ENCODE data around the gene CHIT1. TPM values are rescaled to one million over a fixed set of nuclear protein-coding genes. Genes with fewer than 3 reads are reported as not detected.

Gene CHIT1
- total RNA-seq, 1 donor from 2014 or later = not detected

- H3K9me3 Mint-ChIP-seq (ENCODE audit: unreplicated experiment) = no peaks in the 10 kb centered on the region
- no peak overlapping the region for H3K9ac ChIP-seq (ENCODE audit: low read length)
- no peak overlapping the region for H3K27ac ChIP-seq (ENCODE audit: low read depth, low read length)
- no peaks in the 10 kb centered on the region for H3K36me3 ChIP-seq (ENCODE audit: insufficient read depth, low read length)
- H3K4me3 Mint-ChIP-seq (ENCODE audit: unreplicated experiment) = no peak overlapping the region
- H3K27me3 ChIP-seq (ENCODE audit: insufficient read depth, low read length) = no peaks in the 10 kb centered on the region
- no peak for TF ChIP-seq EZH2 (IDR thresholded peaks at IDR 0.05; ENCODE audit: insufficient read depth, low read length)
- no peak for TF ChIP-seq CTCF (IDR thresholded peaks at IDR 0.05; ENCODE audit: insufficient read depth, low read depth, low read length)
- DNase-seq (ENCODE audit: low read depth) = no peak
- H3K4me2 ChIP-seq (ENCODE audit: low read length) = no peak overlapping the region
- H3K36me3 Mint-ChIP-seq (ENCODE audit: low read depth, unreplicated experiment) = no peaks in the 10 kb centered on the region
- H3K4me1 ChIP-seq (ENCODE audit: insufficient read depth, low read length) = no peaks in the 10 kb centered on the region
- FAIRE-seq = no peak
- H3K4me1 Mint-ChIP-seq (ENCODE audit: low read depth, unreplicated experiment) = peaks cover 11% of the 10 kb centered on the region
- no peaks in the 10 kb centered on the region for H4K20me1 ChIP-seq (ENCODE audit: insufficient read depth, low read length)
- peaks cover 26% of the 10 kb centered on the region for H3K27me3 Mint-ChIP-seq (ENCODE audit: low read depth, unreplicated experiment)
- no peak overlapping the region for H3K4me3 ChIP-seq (ENCODE audit: insufficient read depth, low read depth, low read length)
- no peaks in the 10 kb centered on the region for H3K79me2 ChIP-seq (ENCODE audit: insufficient read depth, low read length)
- no peak overlapping the region for H2AFZ ChIP-seq (ENCODE audit: low read depth, low read length)
- no peaks in the 10 kb centered on the region for H3K9me3 ChIP-seq (ENCODE audit: insufficient read depth, low read depth, low read length)
- H3K27ac Mint-ChIP-seq (ENCODE audit: unreplicated experiment) = no peak overlapping the region
Measured at GRCh38 chr1:203184467-203184866, 45.0 kb downstream of the CHIT1 start.

- FAIRE-seq (no peak), DNase-seq (ENCODE audit: low read depth) (no peak)
- H3K4me3 Mint-ChIP-seq (ENCODE audit: unreplicated experiment) = no peak overlapping the region
- Histone ChIP-seq H3K27ac (ENCODE audit: low read depth, low read length) (no peak overlapping the region), H3K4me1 (ENCODE audit: insufficient read depth, low read length) (no peaks in the 10 kb centered on the region), H3K9me3 (ENCODE audit: insufficient read depth, low read depth, low read length) (no peaks in the 10 kb centered on the region), H2AFZ (ENCODE audit: low read depth, low read length) (no peak overlapping the region), H3K9ac (ENCODE audit: low read length) (no peak overlapping the region), H3K27me3 (ENCODE audit: insufficient read depth, low read length) (no peaks in the 10 kb centered on the region), H3K4me3 (ENCODE audit: insufficient read depth, low read depth, low read length) (no peak overlapping the region), H3K79me2 (ENCODE audit: insufficient read depth, low read length) (no peaks in the 10 kb centered on the region), H3K36me3 (ENCODE audit: insufficient read depth, low read length) (no peaks in the 10 kb centered on the region), H3K4me2 (ENCODE audit: low read length) (no peak overlapping the region), H4K20me1 (ENCODE audit: insufficient read depth, low read length) (no peaks in the 10 kb centered on the region)
- H3K27ac Mint-ChIP-seq (ENCODE audit: unreplicated experiment) = no peak overlapping the region
- H3K4me1 Mint-ChIP-seq (ENCODE audit: low read depth, unreplicated experiment) = peaks cover 11% of the 10 kb centered on the region
- TF ChIP-seq EZH2 (IDR thresholded peaks at IDR 0.05; ENCODE audit: insufficient read depth, low read length) = no peak
- TF ChIP-seq CTCF (IDR thresholded peaks at IDR 0.05; ENCODE audit: insufficient read depth, low read depth, low read length) = no peak
- H3K36me3 Mint-ChIP-seq (ENCODE audit: low read depth, unreplicated experiment) = no peaks in the 10 kb centered on the region
- no peaks in the 10 kb centered on the region for H3K9me3 Mint-ChIP-seq (ENCODE audit: unreplicated experiment)
- peaks cover 26% of the 10 kb centered on the region for H3K27me3 Mint-ChIP-seq (ENCODE audit: low read depth, unreplicated experiment)
Measured at GRCh38 chr1:203183828-203184227, 45.6 kb downstream of the CHIT1 start.

- FAIRE-seq = no peak
- H3K4me1 ChIP-seq (ENCODE audit: insufficient read depth, low read length) = peaks cover 8% of the 10 kb centered on the region
- no peaks in the 10 kb centered on the region for H3K36me3 ChIP-seq (ENCODE audit: insufficient read depth, low read length)
- no peak overlapping the region for H3K27ac Mint-ChIP-seq (ENCODE audit: unreplicated experiment)
- no peak overlapping the region for H3K4me2 ChIP-seq (ENCODE audit: low read length)
- peaks cover 17% of the 10 kb centered on the region for H3K4me1 Mint-ChIP-seq (ENCODE audit: low read depth, unreplicated experiment)
- H3K4me3 ChIP-seq (ENCODE audit: insufficient read depth, low read depth, low read length) = no peak overlapping the region
- H3K27ac ChIP-seq (ENCODE audit: low read depth, low read length) = no peak overlapping the region
- no peak overlapping the region for H3K4me3 Mint-ChIP-seq (ENCODE audit: unreplicated experiment)
- peaks cover 28% of the 10 kb centered on the region for H3K27me3 Mint-ChIP-seq (ENCODE audit: low read depth, unreplicated experiment)
- no peak overlapping the region for H2AFZ ChIP-seq (ENCODE audit: low read depth, low read length)
- no peaks in the 10 kb centered on the region for H3K79me2 ChIP-seq (ENCODE audit: insufficient read depth, low read length)
- H4K20me1 ChIP-seq (ENCODE audit: insufficient read depth, low read length) = no peaks in the 10 kb centered on the region
- H3K9ac ChIP-seq (ENCODE audit: low read length) = no peak overlapping the region
- TF ChIP-seq EZH2 (IDR thresholded peaks at IDR 0.05; ENCODE audit: insufficient read depth, low read length) (no peak), CTCF (IDR thresholded peaks at IDR 0.05; ENCODE audit: insufficient read depth, low read depth, low read length) (no peak)
- no peaks in the 10 kb centered on the region for H3K36me3 Mint-ChIP-seq (ENCODE audit: low read depth, unreplicated experiment)
- no peaks in the 10 kb centered on the region for H3K9me3 ChIP-seq (ENCODE audit: insufficient read depth, low read depth, low read length)
- no peaks in the 10 kb centered on the region for H3K9me3 Mint-ChIP-seq (ENCODE audit: unreplicated experiment)
- H3K27me3 ChIP-seq (ENCODE audit: insufficient read depth, low read length) = no peaks in the 10 kb centered on the region
- no peak for DNase-seq (ENCODE audit: low read depth)
Measured at GRCh38 chr1:203182387-203182953, 47.0 kb downstream of the CHIT1 start.

All from astrocyte (in vitro differentiated cells and primary cell).